Amygdala (tissue), 56 donors: ENCODE data around the gene CLDN24.

Source experiments
- DNase-seq, 56 donors: peaks; one replicate each; lab custom pipeline; 2025; lab: John Stamatoyannopoulos, UW

Gene CLDN24

GRCh38 chr4:183323295-183323694 lies 1.1 kb upstream of the CLDN24 start:
- no peak for DNase-seq

GRCh38 chr4:183321516-183321915 lies 710 bp downstream of the CLDN24 start:
- DNase-seq = no peak

GRCh38 chr4:183321079-183321478 lies 1.1 kb downstream of the CLDN24 start:
- DNase-seq = no peak

- DNase-seq = no peak
Measured at GRCh38 chr4:183320211-183321059, 1.8 kb downstream of the CLDN24 start, which contains the start of gene CLDN22. CLDN22 (minus strand) TSS chr4:183320276; CDS start chr4:183320218, 58 bp downstream.

GRCh38 chr4:183318656-183319055 lies 3.6 kb downstream of the CLDN24 start:
- no peak for DNase-seq

GRCh38 chr4:183314806-183315205 lies 7.4 kb downstream of the CLDN24 start:
- DNase-seq = no peak

- no peak for DNase-seq
Measured at GRCh38 chr4:183314336-183314735, 7.9 kb downstream of the CLDN24 start.

- peak in 1 of 56 donors; percentile 37 for DNase-seq
Measured at GRCh38 chr4:183312841-183313240, 9.4 kb downstream of the CLDN24 start.

GRCh38 chr4:183306811-183307210 lies 15.4 kb downstream of the CLDN24 start:
- DNase-seq = no peak

- DNase-seq = no peak
Measured at GRCh38 chr4:183304538-183304937, 17.7 kb downstream of the CLDN24 start.

- no peak for DNase-seq
Measured at GRCh38 chr4:183304067-183304466, 18.2 kb downstream of the CLDN24 start.

GRCh38 chr4:183303301-183303700 lies 18.9 kb downstream of the CLDN24 start:
- DNase-seq = no peak

- DNase-seq = no peak
Measured at GRCh38 chr4:183300655-183301054, 21.6 kb downstream of the CLDN24 start.

- DNase-seq = no peak
Measured at GRCh38 chr4:183300070-183300469, 22.2 kb downstream of the CLDN24 start.

GRCh38 chr4:183299464-183299863 lies 22.8 kb downstream of the CLDN24 start:
- no peak for DNase-seq

- DNase-seq = no peak
Measured at GRCh38 chr4:183297675-183298074, 24.6 kb downstream of the CLDN24 start.

GRCh38 chr4:183295711-183296110 lies 26.5 kb downstream of the CLDN24 start:
- no peak for DNase-seq

- DNase-seq = no peak
Measured at GRCh38 chr4:183291070-183291469, 31.2 kb downstream of the CLDN24 start.

GRCh38 chr4:183289688-183290087 lies 32.5 kb downstream of the CLDN24 start:
- DNase-seq = no peak

GRCh38 chr4:183288955-183289354 lies 33.3 kb downstream of the CLDN24 start:
- DNase-seq = no peak

GRCh38 chr4:183287677-183288076 lies 34.5 kb downstream of the CLDN24 start:
- no peak for DNase-seq

GRCh38 chr4:183287309-183287659 lies 34.9 kb downstream of the CLDN24 start:
- DNase-seq = no peak
